ENCODE data around the gene FAM20A. TPM values are rescaled to one million over a fixed set of nuclear protein-coding genes. Genes with fewer than 3 reads are reported as not detected.
"Not testable (repeated sequence)": the region's sequence is repeated elsewhere in the genome, so short reads cannot be mapped to it uniquely, and the experiment has no call there.

FAM20A gene
- total RNA-seq, 5 donors from 2014 or later (not counting 1 experiment from before 2014, with no cell fraction given), result 0.16 to 0.38 (median 0.35) TPM; not detected in 2

GRCh38 chr17:68492394-68493054, 108.6 kb downstream of the FAM20A start:
- H3K27ac Mint-ChIP-seq; POLR2A ChIA-PET; H3K36me3 Mint-ChIP-seq; H3K27ac ChIP-seq (ENCODE audit: low read length); H3K9me3 Mint-ChIP-seq; H3K27me3 ChIP-seq (replicated peaks in 1 of 2; ENCODE audit: control insufficient read depth in 2 of 2, extremely low read depth in 1 of 2, insufficient read depth in 2 of 2, low read length in 1 of 2); DNase-seq; H3K27me3 Mint-ChIP-seq; H3K4me3 Mint-ChIP-seq; H3K4me3 ChIP-seq (ENCODE audit: control insufficient read depth in 1 of 2, extremely low read depth in 1 of 2, low read length in 1 of 2); H3K9me3 ChIP-seq; ATAC-seq (replicated peaks in 1 of 4); H3K36me3 ChIP-seq (ENCODE audit: control insufficient read depth in 2 of 2, extremely low read depth in 1 of 2, insufficient read depth in 1 of 2, low read length in 1 of 2): not testable (repeated sequence)
- peaks cover 5 to 10% of the 10 kb centered on the region in 2 experiments for H3K4me1 ChIP-seq (ENCODE audit: control insufficient read depth in 1 of 2, extremely low read depth in 1 of 2, insufficient read depth in 2 of 2, low read length in 2 of 2)
- CTCF ChIA-PET, result interaction anchor here in 1 of 2 donors (0.5 to 0.6 kb wide), 2 partner anchors 28 to 118 kb away, joined by 3 to 4 read pairs; no protein-coding TSS in a partner anchor
- 88% methylated on average over 6 of the region's 8 CpGs for WGBS (ENCODE audit: insufficient coverage)
- peaks cover 9 to 17% (median 10%) of the 10 kb centered on the region in 3 donors for H3K4me1 Mint-ChIP-seq

DNA sequence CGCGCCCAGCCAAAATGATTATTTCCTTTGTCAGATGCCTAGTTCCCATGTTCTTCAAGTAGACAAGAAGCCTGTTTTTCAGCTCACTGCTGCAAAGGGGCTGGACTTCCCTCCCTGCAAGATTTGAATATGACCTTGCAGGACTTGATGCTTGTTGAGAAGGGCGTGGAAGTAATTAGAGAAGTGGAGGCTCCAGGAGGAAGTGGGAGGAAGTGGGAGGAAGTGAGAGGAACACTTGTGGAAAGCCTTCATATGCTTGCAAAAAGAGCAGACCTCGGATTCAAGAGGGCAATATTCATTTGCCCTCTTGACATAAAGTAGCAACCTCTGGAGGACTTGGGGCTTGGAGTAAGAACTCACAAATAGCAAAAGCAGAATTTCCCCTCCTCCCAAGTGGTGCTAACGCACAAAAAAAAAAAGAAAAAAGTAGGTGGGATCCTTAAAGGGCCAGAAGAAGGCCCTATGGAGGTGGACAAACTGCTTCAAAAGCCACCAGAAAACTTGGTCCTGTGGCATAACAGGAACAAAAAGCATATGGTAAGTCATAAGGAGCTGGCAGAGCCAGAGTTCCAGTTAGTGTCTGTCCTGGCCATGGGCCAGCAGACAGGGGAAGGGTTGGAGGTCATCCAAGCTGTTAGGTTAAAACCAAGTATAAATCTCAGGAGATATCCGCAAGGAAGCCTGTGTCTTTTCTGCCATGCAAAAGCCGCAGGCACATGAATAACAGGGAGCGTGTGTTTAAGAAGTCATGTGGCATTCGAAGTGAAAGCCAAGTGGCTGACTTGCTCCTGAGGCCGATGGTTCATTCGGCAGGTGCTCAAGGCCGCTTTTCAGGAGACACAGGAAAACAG, 109.6 kb downstream of the FAM20A start:
- DNase-seq (no peak), ATAC-seq (replicated peaks in 1 of 4) (no peak)
- Mint-ChIP-seq H3K9me3 (peaks cover 0 to 5% (median 0%) of the 10 kb centered on the region in 3 donors), H3K27ac (no peak overlapping the region), H3K27me3 (peaks cover 0 to 1% of the 10 kb centered on the region in 2 donors), H3K36me3 (no peaks in the 10 kb centered on the region), H3K4me1 (peaks cover 14 to 21% (median 14%) of the 10 kb centered on the region in 3 donors), H3K4me3 (no peak overlapping the region)
- WGBS (ENCODE audit: insufficient coverage), result 89% methylated on average over 11 of the region's 12 CpGs
- CTCF ChIA-PET, result interaction anchor here in 1 of 2 donors (0.5 to 0.6 kb wide), 2 partner anchors 27 to 117 kb away, joined by 3 to 4 read pairs; no protein-coding TSS in a partner anchor
- no peaks in the 10 kb centered on the region for H3K36me3 ChIP-seq (ENCODE audit: control insufficient read depth in 2 of 2, extremely low read depth in 1 of 2, insufficient read depth in 1 of 2, low read length in 1 of 2)
- H3K27ac ChIP-seq (ENCODE audit: low read length), result no peak overlapping the region
- H3K4me1 ChIP-seq (ENCODE audit: control insufficient read depth in 1 of 2, extremely low read depth in 1 of 2, insufficient read depth in 2 of 2, low read length in 2 of 2), result peaks cover 5 to 16% of the 10 kb centered on the region in 2 experiments
- no peaks in the 10 kb centered on the region for H3K9me3 ChIP-seq
- POLR2A ChIA-PET, result no interaction called here
- H3K4me3 ChIP-seq (ENCODE audit: control insufficient read depth in 1 of 2, extremely low read depth in 1 of 2, low read length in 1 of 2), result no peak overlapping the region
- peaks cover 0 to 6% of the 10 kb centered on the region in 2 experiments for H3K27me3 ChIP-seq (replicated peaks in 1 of 2; ENCODE audit: control insufficient read depth in 2 of 2, extremely low read depth in 1 of 2, insufficient read depth in 2 of 2, low read length in 1 of 2)

DNA sequence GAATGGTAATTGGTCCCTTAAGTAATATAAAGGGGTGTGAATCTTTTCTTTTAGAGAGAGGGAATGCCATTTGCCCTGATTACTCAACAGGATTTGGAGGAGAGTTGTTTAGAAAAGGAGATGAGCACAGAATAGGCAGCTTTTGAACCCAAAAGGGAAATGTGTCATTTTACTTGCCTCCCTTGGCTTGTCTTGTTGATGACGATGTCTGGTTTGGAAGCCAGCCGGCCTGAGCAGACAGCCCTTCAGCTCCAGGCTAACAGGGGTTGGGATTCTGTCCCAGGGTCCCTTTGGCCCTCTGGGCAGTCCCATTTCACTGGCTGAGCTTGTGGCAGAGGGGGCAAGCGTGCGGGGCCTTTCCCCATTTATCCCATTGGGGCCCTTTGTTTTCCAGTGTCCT, 111.2 kb downstream of the FAM20A start:
- Histone ChIP-seq H3K4me1 (ENCODE audit: control insufficient read depth in 1 of 2, extremely low read depth in 1 of 2, insufficient read depth in 2 of 2, low read length in 2 of 2) (peaks cover 5 to 16% of the 10 kb centered on the region in 2 experiments), H3K27me3 (replicated peaks in 1 of 2; ENCODE audit: control insufficient read depth in 2 of 2, extremely low read depth in 1 of 2, insufficient read depth in 2 of 2, low read length in 1 of 2) (peaks cover 0 to 6% of the 10 kb centered on the region in 2 experiments), H3K36me3 (ENCODE audit: control insufficient read depth in 2 of 2, extremely low read depth in 1 of 2, insufficient read depth in 1 of 2, low read length in 1 of 2) (no peaks in the 10 kb centered on the region), H3K27ac (ENCODE audit: low read length) (no peak overlapping the region), H3K4me3 (ENCODE audit: control insufficient read depth in 1 of 2, extremely low read depth in 1 of 2, low read length in 1 of 2) (no peak overlapping the region), H3K9me3 (no peaks in the 10 kb centered on the region)
- POLR2A ChIA-PET, result interaction anchor here in 1 of 2 donors (0.6 kb wide), 1 partner anchor 1133 kb away, joined by 7 read pairs; no protein-coding TSS in a partner anchor
- Mint-ChIP-seq H3K4me1 (peaks cover 14 to 22% (median 19%) of the 10 kb centered on the region in 3 donors), H3K36me3 (no peaks in the 10 kb centered on the region), H3K27me3 (peaks cover 0 to 6% of the 10 kb centered on the region in 2 donors), H3K27ac (no peak overlapping the region), H3K9me3 (peaks cover 0 to 5% (median 0%) of the 10 kb centered on the region in 3 donors), H3K4me3 (no peak overlapping the region)
- CTCF ChIA-PET, result no interaction called here
- WGBS (ENCODE audit: insufficient coverage), result 50% methylated on average over 2 of the region's 4 CpGs
- ATAC-seq (replicated peaks in 1 of 4) (no peak), DNase-seq (no peak)

Other genes with a start within 250 kb of the FAM20A start
- gene WIPI1, start 143.9 kb downstream of the FAM20A start, total RNA-seq, result 10 to 100 TPM in 2 of 5 donors, 1 to 10 TPM in 3; 5.4 to 11.8 (median 9.7) TPM
- gene PRKAR1A, start 88.9 kb downstream of the FAM20A start, total RNA-seq, result 100 to 1,000 TPM; 128 to 175 (median 162) TPM